ENCODE data around the gene TMTC2.

GRCh38 chr12:82652071-82652470 lies 34.6 kb upstream of the TMTC2 start:
- TF ChIP-seq CTCF (IDR thresholded peaks at IDR 0.05) (no peak), EZH2phosphoT487 (IDR thresholded peaks at IDR 0.05) (no peak), EZH2 (IDR thresholded peaks at IDR 0.05) (no peak)
